Kidney epithelial cell (primary cell): ENCODE measurements around the gene CCDC112. TPM values are rescaled to one million over a fixed set of nuclear protein-coding genes. Genes with fewer than 3 reads are reported as not detected.

ENCODE experiments used
- DNase-seq: peaks from one replicate; pipeline ENCODE4 v3.0.0-alpha.2; 2010; ENCODE audit warnings: low read depth
- H3K27me3 ChIP-seq: 2 replicates; pipeline ENCODE4 v1.6.0; 2011; ENCODE audit warnings: low read length; ENCODE audit not compliant: control insufficient read depth, insufficient read depth
- H3K36me3 ChIP-seq: 2 replicates; pipeline ENCODE4 v1.5.1; 2011; ENCODE audit warnings: low read length; ENCODE audit not compliant: control insufficient read depth, insufficient read depth
- H3K4me3 ChIP-seq: 2 replicates; pipeline ENCODE4 v1.5.1; 2011; ENCODE audit warnings: low read depth, mild to moderate bottlenecking, control low read depth, low read length
- total RNA-seq: library from RNA; depleted of rRNA; stranded (reverse); fragments of >200 nt; gene quantifications from 2 replicates; pipeline ENCODE4 v1.2.3, GENCODE V29; 2015
- TF ChIP-seq, protein P1 (sequence below): IDR thresholded peaks from 2 replicates; pipeline ENCODE4 v1.5.1; 2011; ENCODE audit warnings: mild to moderate bottlenecking, moderate library complexity, low read length, control low read depth, inconsistent platforms; ENCODE audit not compliant: insufficient read depth, poor library complexity, severe bottlenecking

Gene CCDC112
- total RNA-seq, 1 donor from 2014 or later, result 22.2 TPM

DNA sequence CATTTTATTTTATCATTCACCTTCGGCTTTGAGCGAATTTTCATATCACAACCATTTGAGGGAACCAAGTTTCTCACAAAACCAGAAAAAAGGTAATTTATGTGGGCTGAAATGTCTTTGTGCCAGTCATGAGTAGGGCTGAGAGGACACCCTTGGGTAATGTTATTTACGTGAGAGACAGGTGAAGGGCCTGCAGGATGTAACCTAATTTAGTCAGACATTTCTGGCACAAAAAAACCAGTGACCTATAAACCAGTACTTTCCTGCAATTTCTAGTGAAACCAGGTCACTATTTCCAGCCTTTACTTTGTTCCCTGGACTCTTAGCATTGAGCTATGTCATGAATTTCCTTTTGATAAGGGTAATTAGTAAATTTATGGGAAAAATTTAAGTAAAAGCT is 17.2 kb upstream of the CCDC112 start:
- TF ChIP-seq, protein P1, sequence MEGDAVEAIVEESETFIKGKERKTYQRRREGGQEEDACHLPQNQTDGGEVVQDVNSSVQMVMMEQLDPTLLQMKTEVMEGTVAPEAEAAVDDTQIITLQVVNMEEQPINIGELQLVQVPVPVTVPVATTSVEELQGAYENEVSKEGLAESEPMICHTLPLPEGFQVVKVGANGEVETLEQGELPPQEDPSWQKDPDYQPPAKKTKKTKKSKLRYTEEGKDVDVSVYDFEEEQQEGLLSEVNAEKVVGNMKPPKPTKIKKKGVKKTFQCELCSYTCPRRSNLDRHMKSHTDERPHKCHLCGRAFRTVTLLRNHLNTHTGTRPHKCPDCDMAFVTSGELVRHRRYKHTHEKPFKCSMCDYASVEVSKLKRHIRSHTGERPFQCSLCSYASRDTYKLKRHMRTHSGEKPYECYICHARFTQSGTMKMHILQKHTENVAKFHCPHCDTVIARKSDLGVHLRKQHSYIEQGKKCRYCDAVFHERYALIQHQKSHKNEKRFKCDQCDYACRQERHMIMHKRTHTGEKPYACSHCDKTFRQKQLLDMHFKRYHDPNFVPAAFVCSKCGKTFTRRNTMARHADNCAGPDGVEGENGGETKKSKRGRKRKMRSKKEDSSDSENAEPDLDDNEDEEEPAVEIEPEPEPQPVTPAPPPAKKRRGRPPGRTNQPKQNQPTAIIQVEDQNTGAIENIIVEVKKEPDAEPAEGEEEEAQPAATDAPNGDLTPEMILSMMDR, result no peak
- H3K4me3 ChIP-seq, result no peak overlapping the region
- no peaks in the 10 kb centered on the region for H3K27me3 ChIP-seq
- DNase-seq, result no peak
- H3K36me3 ChIP-seq, result no peaks in the 10 kb centered on the region

DNA sequence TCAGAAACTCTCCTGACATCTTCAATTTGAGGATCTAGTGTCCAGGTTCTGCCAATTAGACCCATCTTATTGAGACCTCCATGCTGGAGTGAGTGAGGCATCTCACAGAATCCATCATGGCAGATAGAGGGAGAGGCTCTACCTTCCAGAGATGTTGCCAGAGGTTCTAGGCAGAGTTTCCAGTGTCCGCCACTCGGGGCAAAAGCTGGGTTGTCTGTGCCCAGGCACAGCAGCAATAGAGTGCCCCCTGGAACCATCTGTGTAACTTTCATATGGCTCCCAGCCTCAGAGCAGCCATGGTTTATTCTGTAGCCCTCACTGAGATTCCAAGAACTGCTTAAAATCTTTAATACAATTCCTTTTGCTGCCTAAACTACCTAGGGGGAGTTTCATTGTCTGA is 16.6 kb upstream of the CCDC112 start:
- no peak for DNase-seq

DNA sequence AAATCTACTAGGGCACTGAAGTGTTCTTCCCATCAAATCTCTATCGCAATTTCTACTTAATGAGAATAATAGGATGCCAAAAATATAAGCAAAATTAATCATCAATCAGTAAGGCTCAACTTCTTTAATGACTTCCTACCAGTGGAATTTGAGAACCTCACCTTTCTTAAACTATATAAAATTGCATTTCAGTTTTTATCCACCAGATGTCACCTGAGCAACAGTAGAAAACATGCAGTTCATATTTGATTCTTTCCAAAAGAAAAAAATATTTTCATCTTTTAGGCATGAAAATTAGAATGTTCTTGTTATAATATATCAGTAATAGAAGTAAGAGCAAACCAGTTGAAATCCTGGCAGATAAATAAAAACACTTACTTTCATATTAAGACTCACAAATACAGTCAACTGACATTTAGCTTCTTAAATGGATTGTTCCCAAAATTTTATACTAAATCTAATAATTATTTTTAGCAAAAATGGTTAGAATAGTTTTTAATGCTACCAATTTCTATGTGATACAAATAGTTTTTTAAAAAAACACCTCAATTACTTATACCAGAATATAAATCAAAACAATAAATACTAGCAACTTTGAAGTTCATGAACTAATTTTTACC is 13.4 kb upstream of the CCDC112 start:
- no peak overlapping the region for H3K4me3 ChIP-seq
- TF ChIP-seq, protein P1, result peak; percentile 29
- DNase-seq, result no peak

More for the DNA sequence above, 16.6 kb upstream of the CCDC112 start:
- TF ChIP-seq, protein P1, result no peak
- H3K36me3 ChIP-seq, result no peaks in the 10 kb centered on the region
- no peaks in the 10 kb centered on the region for H3K27me3 ChIP-seq
- no peak overlapping the region for H3K4me3 ChIP-seq

DNA sequence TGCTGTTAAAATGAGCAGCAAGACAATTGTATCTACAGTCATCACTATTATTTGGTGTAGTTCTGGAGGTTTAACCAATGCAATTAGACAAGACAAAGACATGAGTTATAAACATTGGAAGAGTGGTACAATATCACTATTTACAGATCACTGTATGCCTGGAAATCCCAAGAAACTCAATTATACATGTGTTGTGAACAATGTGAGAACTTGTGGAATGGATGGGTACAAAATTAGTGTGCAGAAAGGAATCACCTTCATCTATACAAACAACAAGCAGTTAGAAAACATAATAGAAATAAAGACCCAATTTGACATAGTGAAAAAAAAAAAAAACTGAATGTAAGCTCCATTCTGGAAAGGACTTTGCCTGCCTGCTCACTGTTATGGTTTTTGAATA is 12.4 kb upstream of the CCDC112 start:
- no peaks in the 10 kb centered on the region for H3K27me3 ChIP-seq
- no peak for DNase-seq
- no peaks in the 10 kb centered on the region for H3K36me3 ChIP-seq
- H3K4me3 ChIP-seq, result no peak overlapping the region
- TF ChIP-seq, protein P1, result no peak

More for the DNA sequence above, 13.4 kb upstream of the CCDC112 start:
- H3K27me3 ChIP-seq, result no peaks in the 10 kb centered on the region
- H3K36me3 ChIP-seq, result no peaks in the 10 kb centered on the region

DNA sequence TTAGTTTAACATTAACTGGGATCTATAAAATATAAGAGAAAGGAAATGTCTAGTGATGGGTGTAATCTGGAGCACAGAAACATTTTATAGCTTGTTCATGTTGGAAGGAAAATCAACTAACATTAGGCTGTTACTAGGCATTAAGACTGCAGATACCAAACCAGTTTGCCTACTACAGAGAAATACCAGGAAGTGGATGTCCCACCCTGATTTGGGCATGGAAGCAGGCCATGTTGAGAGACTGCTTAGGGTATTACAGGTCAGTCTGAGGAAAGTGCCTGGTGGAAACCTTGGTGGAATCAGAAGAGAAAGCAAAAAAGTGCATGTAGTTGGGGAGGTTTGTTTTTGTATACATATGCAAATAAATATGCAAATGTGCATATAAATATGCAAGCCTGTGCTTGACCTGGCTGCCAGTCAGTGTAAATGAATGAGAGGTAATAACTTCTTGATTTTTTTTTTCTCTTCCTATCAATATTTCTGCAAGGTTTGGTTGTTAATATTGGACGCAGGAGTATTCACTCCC is 9.6 kb upstream of the CCDC112 start:
- Histone ChIP-seq H3K27me3 (no peaks in the 10 kb centered on the region), H3K36me3 (no peaks in the 10 kb centered on the region), H3K4me3 (no peak overlapping the region)
- DNase-seq, result no peak
- TF ChIP-seq, protein P1, result no peak

DNA sequence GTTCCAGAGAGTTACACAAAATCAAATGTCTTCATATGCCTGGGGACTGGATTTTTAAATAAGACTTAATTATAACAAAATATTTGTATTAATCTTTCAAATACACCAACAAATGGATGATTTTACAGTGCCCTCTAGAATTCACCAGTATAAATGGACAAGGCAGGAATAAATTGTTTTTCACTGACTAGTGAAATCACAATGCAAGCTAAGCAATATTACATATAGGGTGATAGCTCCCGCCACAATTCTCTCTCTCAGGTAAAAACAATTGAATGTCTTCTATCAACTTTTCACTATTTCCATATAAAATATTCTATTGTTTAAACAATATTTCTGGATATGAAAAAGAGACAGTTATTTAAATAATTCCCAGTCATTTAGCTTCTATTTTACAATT is 8.0 kb upstream of the CCDC112 start:
- TF ChIP-seq, protein P1, result no peak
- Histone ChIP-seq H3K36me3 (no peaks in the 10 kb centered on the region), H3K4me3 (no peak overlapping the region), H3K27me3 (no peaks in the 10 kb centered on the region)
- DNase-seq, result no peak
